H1 (cell line): ENCODE data around the gene CBFA2T2. TPM values are rescaled to one million over a fixed set of nuclear protein-coding genes. Genes with fewer than 3 reads are reported as not detected.

Experiments
- CHD7 ChIP-seq: fragments of 300-600 bp; sonication (generic); IDR thresholded peaks from 2 replicates; pipeline ENCODE4 v1.7.1; 2012; ENCODE audit warnings: low read length, moderate library complexity, mild to moderate bottlenecking, inconsistent platforms; ENCODE audit not compliant: insufficient replicate concordance
- E2F6 ChIP-seq: IDR thresholded peaks from 2 replicates; pipeline ENCODE4 v1.6.1; 2012; ENCODE audit warnings: inconsistent platforms
- RBBP5 ChIP-seq: IDR thresholded peaks from 2 replicates; pipeline ENCODE4 v1.7.1; 2012; ENCODE audit warnings: low read depth, mild to moderate bottlenecking, inconsistent platforms, low read length, moderate library complexity, borderline replicate concordance
- RXRA ChIP-seq: IDR thresholded peaks from 2 replicates; pipeline ENCODE4 v1.6.1; 2011; ENCODE audit warnings: low read depth, mild to moderate bottlenecking, low read length, moderate library complexity; ENCODE audit not compliant: insufficient read depth
- SIRT6 ChIP-seq: IDR thresholded peaks from one replicate; pipeline ENCODE4 v1.7.1; 2012; ENCODE audit warnings: low read length, inconsistent platforms
- SRF ChIP-seq: IDR thresholded peaks from 2 replicates; pipeline ENCODE4 v1.6.1; 2011; ENCODE audit warnings: mild to moderate bottlenecking, low read depth, low read length, moderate library complexity
- TBP ChIP-seq: IDR thresholded peaks from 2 replicates; pipeline ENCODE4 v1.6.1; 2011; ENCODE audit warnings: low read depth, low read length, improper control_type of control experiment
- ZNF274 ChIP-seq: IDR thresholded peaks from 2 replicates; pipeline ENCODE4 v1.7.0; 2012; ENCODE audit warnings: low read length, borderline replicate concordance; ENCODE audit errors: extremely low read depth
- polyA plus RNA-seq, 7 experiments: library from polyadenylated mRNA; depleted of rRNA in 3 of 7; stranded (reverse) in 5 of 7; unstranded in 2 of 7; fragments of >200 nt in 5 of 7; fragments of 200-250 nt in 2 of 7; gene quantifications; 1 replicate in 5 of 7; 2 replicates in 1 of 7; 4 replicates in 1 of 7; pipeline versions ENCODE4 v1.2.1 to v1.2.3, GENCODE V29; 2011 to 2013; ENCODE audit warnings: missing spikeins in 2 of 7, mixed read lengths in 2 of 7
- total RNA-seq: library from RNA; stranded (reverse); fragmentation: NEBNext Ultra II Directional; extraction: Animal tissue kit (Norgen Biotek cat#: 25700); gene quantifications from 2 replicates; pipeline ENCODE4 v1.2.1, GENCODE V29; 2021

Gene CBFA2T2
- total and polyA plus RNA-seq, 2 of the 8 experiments (the other 6 are each of a cell fraction or from before 2014, with no cell fraction given): 11.6 to 12.9 TPM

GRCh38 chr20:33499355-33499754 lies 9.5 kb downstream of the CBFA2T2 start (continued):
- TF ChIP-seq CHD7 (no peak), TBP (no peak), E2F6 (no peak), ZNF274 (no peak), RXRA (no peak), SRF (no peak), SIRT6 (no peak), RBBP5 (no peak)
